ENCODE data around the gene ACSM6.

- TF ChIP-seq FOXA1 (IDR thresholded peaks at IDR 0.05) (no peak), BHLHE40 (IDR thresholded peaks at IDR 0.05; ENCODE audit: borderline replicate concordance) (no peak), SP1 (IDR thresholded peaks at IDR 0.05) (no peak), NFRKB (IDR thresholded peaks at IDR 0.05) (no peak), FOXM1 (IDR thresholded peaks at IDR 0.05; ENCODE audit: borderline replicate concordance) (no peak), SUZ12 (IDR thresholded peaks at IDR 0.05) (no peak), FOXK2 (IDR thresholded peaks at IDR 0.05) (no peak), L3MBTL2 (conservative IDR thresholded peaks at IDR 0.05) (no peak), PKNOX1 (IDR thresholded peaks at IDR 0.05) (no peak)
Measured at GRCh38 chr10:95177429-95177828, 16.6 kb upstream of the ACSM6 start.

Data from HEK293T (cell line).